B cell (primary cell): ENCODE measurements around the gene LBR.

Experiments
- EZH2 ChIP-seq: IDR thresholded peaks from 2 replicates; pipeline ENCODE4 v1.6.1; 2012; ENCODE audit warnings: borderline replicate concordance, low read depth, mild to moderate bottlenecking, moderate library complexity, low read length; ENCODE audit not compliant: insufficient read depth, poor library complexity, severe bottlenecking
- TF ChIP-seq, protein P1 (sequence below): fragments of 200-600 bp; IDR thresholded peaks from one replicate; pipeline ENCODE4 v1.8.0; 2022; ENCODE audit warnings: antibody characterized with exemption, mild to moderate bottlenecking

DNA sequence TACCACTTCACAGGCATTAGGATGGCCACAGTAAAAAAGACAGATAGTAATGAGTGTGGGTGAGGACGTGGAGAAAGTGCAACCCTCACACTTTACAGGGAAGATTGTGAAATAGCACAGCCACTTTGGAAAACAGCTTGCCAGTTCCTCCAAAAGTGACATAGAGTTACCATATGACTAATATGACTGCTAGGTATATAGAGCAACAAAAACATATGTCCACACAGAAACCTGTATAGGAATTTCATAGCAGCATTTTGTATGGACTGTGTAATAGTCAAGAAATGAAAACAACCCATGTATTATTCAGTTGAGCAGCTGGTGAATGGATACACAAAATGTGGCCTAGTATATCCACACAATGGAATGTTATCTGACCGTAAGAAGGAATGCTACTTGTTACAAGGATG is 30.4 kb upstream of the LBR start:
- TF ChIP-seq EZH2, result no peak
- TF ChIP-seq, protein P1, sequence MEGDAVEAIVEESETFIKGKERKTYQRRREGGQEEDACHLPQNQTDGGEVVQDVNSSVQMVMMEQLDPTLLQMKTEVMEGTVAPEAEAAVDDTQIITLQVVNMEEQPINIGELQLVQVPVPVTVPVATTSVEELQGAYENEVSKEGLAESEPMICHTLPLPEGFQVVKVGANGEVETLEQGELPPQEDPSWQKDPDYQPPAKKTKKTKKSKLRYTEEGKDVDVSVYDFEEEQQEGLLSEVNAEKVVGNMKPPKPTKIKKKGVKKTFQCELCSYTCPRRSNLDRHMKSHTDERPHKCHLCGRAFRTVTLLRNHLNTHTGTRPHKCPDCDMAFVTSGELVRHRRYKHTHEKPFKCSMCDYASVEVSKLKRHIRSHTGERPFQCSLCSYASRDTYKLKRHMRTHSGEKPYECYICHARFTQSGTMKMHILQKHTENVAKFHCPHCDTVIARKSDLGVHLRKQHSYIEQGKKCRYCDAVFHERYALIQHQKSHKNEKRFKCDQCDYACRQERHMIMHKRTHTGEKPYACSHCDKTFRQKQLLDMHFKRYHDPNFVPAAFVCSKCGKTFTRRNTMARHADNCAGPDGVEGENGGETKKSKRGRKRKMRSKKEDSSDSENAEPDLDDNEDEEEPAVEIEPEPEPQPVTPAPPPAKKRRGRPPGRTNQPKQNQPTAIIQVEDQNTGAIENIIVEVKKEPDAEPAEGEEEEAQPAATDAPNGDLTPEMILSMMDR, result no peak
